OCI-LY1 (cell line): ENCODE results near the gene ZNF396.

Source experiments
- H2AFZ ChIP-seq: fragments of 200-600 bp; sonication (generic), shearing (Covaris generic); 2 replicates; pipeline ENCODE4 v1.6.0; 2014; ENCODE audit warnings: antibody characterized with exemption, mild to moderate bottlenecking, low read length
- H3F3A ChIP-seq: fragments of 200-600 bp; sonication (generic), shearing (Covaris generic); 2 replicates; pipeline ENCODE4 v1.6.0; 2014; ENCODE audit warnings: mild to moderate bottlenecking, antibody characterized with exemption, low read length, moderate library complexity; ENCODE audit not compliant: insufficient read depth
- H3K27ac ChIP-seq: fragments of 200-600 bp; sonication (generic); 2 replicates; pipeline ENCODE4 v1.5.1; 2014; ENCODE audit warnings: low read length, mixed run types, mild to moderate bottlenecking, low read depth; ENCODE audit not compliant: poor library complexity, severe bottlenecking
- H3K27me3 ChIP-seq: fragments of 200-600 bp; sonication (generic); 2 replicates; pipeline ENCODE4 v1.6.0; 2014; ENCODE audit warnings: antibody characterized with exemption, mild to moderate bottlenecking, low read length, moderate library complexity; ENCODE audit not compliant: insufficient read depth
- H3K36me3 ChIP-seq: fragments of 200-600 bp; sonication (generic); 2 replicates; pipeline ENCODE4 v1.6.1; 2014; ENCODE audit warnings: mild to moderate bottlenecking, antibody characterized with exemption, low read length, moderate library complexity, mixed read lengths; ENCODE audit not compliant: insufficient read depth
- H3K4me1 ChIP-seq: fragments of 200-600 bp; sonication (generic); 2 replicates; pipeline ENCODE4 v1.5.1; 2014; ENCODE audit warnings: mild to moderate bottlenecking, low read length, moderate library complexity; ENCODE audit not compliant: insufficient read depth, severe bottlenecking
- H3K4me2 ChIP-seq: fragments of 200-600 bp; sonication (generic), shearing (Covaris generic); 2 replicates; pipeline ENCODE4 v1.6.1; 2014; ENCODE audit warnings: low read length
- H3K4me3 ChIP-seq: fragments of 200-600 bp; sonication (generic); 2 replicates; pipeline ENCODE4 v1.5.1; 2014; ENCODE audit warnings: low read length, low read depth, mild to moderate bottlenecking, mixed read lengths; ENCODE audit not compliant: poor library complexity, severe bottlenecking
- H3K79me2 ChIP-seq: fragments of 200-600 bp; shearing (Covaris generic); 2 replicates; pipeline ENCODE4 v1.6.1; 2016; ENCODE audit warnings: mixed run types, low read length, mixed read lengths; ENCODE audit not compliant: insufficient read depth
- H3K9ac ChIP-seq: fragments of 200-600 bp; sonication (generic), shearing (Covaris generic); 2 replicates; pipeline ENCODE4 v1.6.1; 2014; ENCODE audit warnings: mild to moderate bottlenecking, low read length, mixed read lengths
- H3K9me2 ChIP-seq: fragments of 200-600 bp; sonication (generic), shearing (Covaris generic); 2 replicates; pipeline ENCODE4 v1.6.1; 2014; ENCODE audit warnings: low read depth, mild to moderate bottlenecking, low read length, mixed read lengths
- H3K9me3 ChIP-seq: fragments of 200-600 bp; shearing (Covaris generic); 2 replicates; pipeline ENCODE4 v1.6.1; 2014; ENCODE audit warnings: low read length, mixed read lengths
- H4K20me1 ChIP-seq: fragments of 200-600 bp; sonication (generic), shearing (Covaris generic); 2 replicates; pipeline ENCODE4 v1.6.0; 2016; ENCODE audit warnings: mild to moderate bottlenecking, low read length; ENCODE audit not compliant: insufficient read depth
- CTCF ChIP-seq: fragments of 200-600 bp; sonication (generic), shearing (Covaris generic); IDR thresholded peaks from 2 replicates; pipeline ENCODE4 v1.5.1; 2017; ENCODE audit warnings: mild to moderate bottlenecking, antibody characterized with exemption, low read length, moderate library complexity, mixed read lengths
- EZH2 ChIP-seq: fragments of 200-600 bp; sonication (generic), shearing (Covaris generic); IDR thresholded peaks from 2 replicates; pipeline ENCODE4 v1.8.0; 2017; ENCODE audit warnings: borderline replicate concordance, mixed run types, mild to moderate bottlenecking, antibody characterized with exemption, low read length, moderate library complexity, mixed read lengths

ZNF396 gene

GRCh38 chr18:35392375-35392774, 15.2 kb upstream of the ZNF396 start:
- Histone ChIP-seq H3F3A (no peaks in the 10 kb centered on the region), H3K4me1 (peaks cover 5% of the 10 kb centered on the region), H2AFZ (no peak overlapping the region), H4K20me1 (no peaks in the 10 kb centered on the region), H3K4me2 (no peak overlapping the region), H3K36me3 (no peaks in the 10 kb centered on the region), H3K27me3 (no peaks in the 10 kb centered on the region), H3K9ac (no peak overlapping the region), H3K9me3 (no peaks in the 10 kb centered on the region), H3K79me2 (no peaks in the 10 kb centered on the region), H3K9me2 (no peaks in the 10 kb centered on the region), H3K27ac (no peak overlapping the region), H3K4me3 (no peak overlapping the region)
- TF ChIP-seq EZH2, result no peak
- TF ChIP-seq CTCF, result no peak

GRCh38 chr18:35390951-35391700, 14.0 kb upstream of the ZNF396 start:
- H3K27ac ChIP-seq, result no peak overlapping the region
- H2AFZ ChIP-seq, result no peak overlapping the region
- no peaks in the 10 kb centered on the region for H3K79me2 ChIP-seq
- no peaks in the 10 kb centered on the region for H3F3A ChIP-seq
- H3K27me3 ChIP-seq, result no peaks in the 10 kb centered on the region
- H4K20me1 ChIP-seq, result no peaks in the 10 kb centered on the region
- no peaks in the 10 kb centered on the region for H3K9me3 ChIP-seq
- no peaks in the 10 kb centered on the region for H3K9me2 ChIP-seq
- peaks cover 9% of the 10 kb centered on the region for H3K4me1 ChIP-seq
- no peak for TF ChIP-seq CTCF
- no peak for TF ChIP-seq EZH2
- H3K4me2 ChIP-seq, result no peak overlapping the region
- H3K4me3 ChIP-seq, result no peak overlapping the region
- H3K9ac ChIP-seq, result no peak overlapping the region
- H3K36me3 ChIP-seq, result no peaks in the 10 kb centered on the region

GRCh38 chr18:35389095-35389618, 12.0 kb upstream of the ZNF396 start:
- no peaks in the 10 kb centered on the region for H3K9me2 ChIP-seq
- no peak overlapping the region for H3K4me2 ChIP-seq
- peaks cover 9% of the 10 kb centered on the region for H3K4me1 ChIP-seq
- H3K27ac ChIP-seq, result no peak overlapping the region
- no peak overlapping the region for H3K9ac ChIP-seq
- H3K36me3 ChIP-seq, result no peaks in the 10 kb centered on the region
- no peaks in the 10 kb centered on the region for H4K20me1 ChIP-seq
- H3K79me2 ChIP-seq, result no peaks in the 10 kb centered on the region
- no peaks in the 10 kb centered on the region for H3K27me3 ChIP-seq
- no peaks in the 10 kb centered on the region for H3K9me3 ChIP-seq
- no peak overlapping the region for H2AFZ ChIP-seq
- TF ChIP-seq CTCF (no peak), EZH2 (no peak)
- no peak overlapping the region for H3K4me3 ChIP-seq
- H3F3A ChIP-seq, result no peaks in the 10 kb centered on the region
